ENCODE measurements around the gene GLS. TPM values are rescaled to one million over a fixed set of nuclear protein-coding genes. Genes with fewer than 3 reads are reported as not detected.

The GLS gene
- total and polyA plus RNA-seq, 9 of the 15 experiments (the other 6 are each of a cell fraction or from before 2014, with no cell fraction given): 13.7 to 77.5 (median 48.2) TPM

GRCh38 chr2:190910341-190911136 lies 29.9 kb downstream of the GLS start (continued):
- TF ChIP-seq ZNF311 (CRISPR knock-in tag; IDR thresholded peaks at IDR 0.05): no peak

GRCh38 chr2:190911813-190912212 lies 31.2 kb downstream of the GLS start:
- Histone ChIP-seq H3K4me3 (no peak overlapping the region), H3K4me1 (replicated peaks in 1 of 2; ENCODE audit: control insufficient read depth in 2 of 2, insufficient read depth in 2 of 2, low read length in 2 of 2) (no peaks in the 10 kb centered on the region), H3K36me3 (ENCODE audit: control insufficient read depth, insufficient read depth, low read length) (peaks cover 56% of the 10 kb centered on the region), H4K20me1 (replicated peaks; ENCODE audit: control insufficient read depth, insufficient read depth, low read length) (no peaks in the 10 kb centered on the region), H3K9ac (ENCODE audit: insufficient read depth in 1 of 2, low read depth in 2 of 2, low read length in 2 of 2) (no peak overlapping the region), H3K9me3 (replicated peaks; ENCODE audit: control insufficient read depth, insufficient read depth, low read depth, low read length) (no peaks in the 10 kb centered on the region), H3K9me1 (ENCODE audit: control insufficient read depth, insufficient read depth, low read length) (no peaks in the 10 kb centered on the region), H3K27ac (ENCODE audit: extremely low read depth, low read depth, low read length) (no peak overlapping the region), H3K27me3 (ENCODE audit: control insufficient read depth in 2 of 2, insufficient read depth in 2 of 2, low read length in 2 of 2) (no peaks in the 10 kb centered on the region), H2AFZ (ENCODE audit: low read depth, low read length) (no peak overlapping the region), H3K4me2 (ENCODE audit: insufficient read depth, low read length) (no peak overlapping the region), H3K79me2 (ENCODE audit: control insufficient read depth, insufficient read depth, low read length) (no peaks in the 10 kb centered on the region)
- ChIA-PET POLR2A (no interaction called here), CTCF (ENCODE audit: low intra/inter-chr PET ratio) (no interaction called here)
- TF ChIP-seq ILK (tag; IDR thresholded peaks at IDR 0.05; ENCODE audit: borderline replicate concordance, low read depth) (no peak), BCL6 (CRISPR knock-in tag; IDR thresholded peaks at IDR 0.05) (no peak), HDAC8 (tag; IDR thresholded peaks at IDR 0.05) (no peak), SIRT6 (IDR thresholded peaks at IDR 0.05; ENCODE audit: low read depth, low read length) (no peak), CREB3L1 (IDR thresholded peaks at IDR 0.05; ENCODE audit: borderline replicate concordance, low read depth) (no peak), ZNF384 (IDR thresholded peaks at IDR 0.05; ENCODE audit: low read depth, low read length) (no peak), TCFL5 (CRISPR knock-in tag; conservative IDR thresholded peaks at IDR 0.05) (no peak), GABPA (tag; conservative IDR thresholded peaks at IDR 0.05; ENCODE audit: low read depth) (no peak)
- in situ Hi-C loops (cut with MboI): no loop called here
- 89% methylated on average over 3 of the region's 3 CpGs for WGBS (ENCODE audit: insufficient coverage, low coverage, missing lambda C conversion rate)
- ATAC-seq: no peak
- no TSS peak for BruUV-seq (replicated peaks)
- no peak for DNase-seq (ENCODE audit: extremely low read depth in 1 of 4, low spot score in 3 of 4)
- no peak for FAIRE-seq
- intact Hi-C loops (cut with micrococcal nuclease): no loop called here

All from K562 (cell line).